IPS-18c (cell line): ENCODE results near the gene SCN2B.

Source experiments
- H3K4me3 ChIP-seq: 2 replicates; pipeline ENCODE4 v1.7.0; 2013; ENCODE audit warnings: low read depth, mild to moderate bottlenecking, low read length, moderate library complexity; ENCODE audit not compliant: insufficient read depth
- H3K9me3 ChIP-seq: one replicate; pipeline ENCODE4 v1.6.1; 2013; ENCODE audit warnings: mild to moderate bottlenecking, low read length, moderate library complexity; ENCODE audit not compliant: control insufficient read depth, insufficient read depth

The SCN2B gene

DNA sequence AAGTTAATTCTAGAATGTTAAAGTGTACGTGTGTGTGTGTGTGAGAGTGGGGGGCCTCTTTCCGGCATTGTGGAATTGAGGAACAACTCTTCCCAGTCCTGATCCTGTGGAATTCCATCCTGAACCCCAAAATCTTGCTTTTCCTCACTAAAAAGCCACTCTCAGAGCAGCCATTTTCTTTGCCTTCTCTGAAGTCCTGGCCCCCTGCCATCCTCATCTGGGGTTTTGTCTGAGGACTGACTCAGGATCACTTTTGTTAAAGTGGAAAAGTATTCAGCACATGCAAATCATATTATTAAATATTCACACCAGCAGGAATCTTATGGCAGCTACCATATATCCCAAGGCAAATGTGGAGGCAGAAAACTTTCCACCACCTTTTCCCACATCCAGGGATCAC, 27.6 kb downstream of the SCN2B start:
- Histone ChIP-seq H3K4me3 (no peak overlapping the region), H3K9me3 (no peaks in the 10 kb centered on the region)

DNA sequence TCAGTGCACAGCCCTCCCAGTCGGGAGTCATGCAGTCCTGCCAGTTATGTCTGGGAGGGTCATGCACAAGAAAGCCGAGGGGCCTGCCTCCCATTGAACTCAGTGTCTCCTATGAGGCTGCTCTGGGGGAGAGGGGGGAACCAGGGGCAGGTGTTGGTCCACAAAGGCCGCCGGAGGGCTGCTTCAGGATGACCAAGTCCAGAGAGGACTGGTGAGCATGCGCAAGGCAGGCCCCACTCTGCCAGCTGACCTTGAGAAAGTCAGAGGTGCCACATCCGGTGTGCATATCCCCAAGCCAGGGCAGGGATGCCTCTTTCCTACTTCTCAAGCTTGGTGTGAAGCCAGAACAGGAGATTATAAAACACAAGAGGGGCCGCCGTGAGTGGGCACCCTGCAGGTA, 28.2 kb downstream of the SCN2B start:
- Histone ChIP-seq H3K9me3 (no peaks in the 10 kb centered on the region), H3K4me3 (no peak overlapping the region)

DNA sequence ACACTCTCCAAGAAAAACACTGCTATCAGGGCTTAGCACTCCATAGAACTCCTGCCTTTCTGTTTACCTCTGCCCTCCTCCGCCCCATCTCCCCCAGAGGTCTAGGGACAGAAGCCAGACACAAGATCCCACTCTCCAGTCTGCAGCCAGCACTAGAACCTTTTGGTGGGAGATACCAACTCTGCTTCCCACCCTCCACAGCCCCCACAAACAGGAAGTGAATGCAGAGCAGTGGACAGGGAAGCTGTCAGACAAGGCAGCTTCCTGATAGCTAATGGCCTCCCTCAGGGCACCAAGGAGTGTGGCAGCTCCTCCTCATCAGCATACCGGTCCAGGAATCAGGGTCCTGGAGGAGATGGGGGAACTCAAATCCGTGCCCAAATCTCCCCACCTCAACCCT, 28.9 kb downstream of the SCN2B start:
- Histone ChIP-seq H3K4me3 (no peak overlapping the region), H3K9me3 (no peaks in the 10 kb centered on the region)

DNA sequence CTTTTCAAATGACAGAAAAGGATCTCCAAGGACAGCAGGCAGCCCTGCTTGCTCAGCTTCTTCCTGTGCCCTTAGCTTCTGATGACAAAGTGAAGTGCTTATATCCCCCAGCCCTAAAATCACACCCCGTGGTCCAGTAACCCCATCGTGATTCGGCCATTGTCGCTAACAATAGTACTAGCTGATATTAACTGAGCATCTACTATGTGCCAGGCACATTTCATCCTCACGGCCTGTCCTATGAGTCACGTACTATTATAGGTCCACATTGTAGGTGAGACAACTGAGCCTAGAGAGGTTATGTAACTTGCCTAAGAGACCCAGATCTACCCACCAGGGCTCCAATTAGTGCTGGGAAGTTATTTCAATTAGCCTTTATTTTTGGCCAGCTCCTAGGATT, 29.9 kb downstream of the SCN2B start:
- Histone ChIP-seq H3K4me3 (no peak overlapping the region), H3K9me3 (no peaks in the 10 kb centered on the region)

DNA sequence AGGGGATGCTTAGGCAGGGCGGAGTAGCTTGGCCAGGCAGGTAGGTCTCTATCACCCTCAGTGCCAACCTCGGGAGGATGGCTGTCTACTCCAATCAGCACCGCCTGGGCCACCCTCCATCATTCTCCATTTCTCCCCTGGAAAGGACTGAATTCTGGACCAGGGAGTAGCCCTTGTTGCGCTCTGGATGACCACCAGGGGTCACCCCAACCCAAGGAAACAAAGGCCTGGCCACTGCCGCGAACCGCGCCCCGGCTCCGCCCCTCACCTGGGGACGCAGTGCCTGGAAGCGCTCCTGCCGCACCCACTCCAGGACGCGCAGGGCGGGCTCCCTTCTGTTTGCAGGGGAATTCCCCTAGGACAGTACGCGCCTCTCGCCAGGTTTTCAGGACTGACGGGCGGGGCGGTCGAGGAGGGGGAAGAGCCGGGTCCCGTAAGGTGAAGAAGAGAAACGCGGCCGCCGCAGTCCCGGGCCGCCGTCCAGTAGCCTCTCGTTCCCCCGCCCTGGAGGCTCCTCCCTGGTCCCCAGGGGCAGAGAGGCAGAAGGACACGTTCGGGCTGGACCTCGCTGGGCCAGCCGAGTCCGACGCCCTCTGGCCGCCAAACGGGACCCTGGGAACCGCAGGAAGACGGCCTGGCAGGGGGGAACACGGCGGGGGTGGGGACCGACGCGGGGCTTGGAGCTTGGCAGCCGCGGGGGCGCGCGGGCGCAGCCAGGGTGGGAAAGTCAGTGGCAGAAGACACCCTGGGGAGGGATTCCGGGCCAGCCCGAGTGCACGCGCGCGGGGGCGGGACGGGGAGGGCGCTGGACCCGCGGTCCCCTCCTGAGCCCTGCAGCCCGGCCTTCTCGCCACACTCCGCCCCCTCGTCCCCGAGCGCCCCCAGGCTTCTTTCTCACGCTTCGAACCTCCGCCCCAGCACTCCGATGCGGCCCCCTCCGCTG, 30.9 kb downstream of the SCN2B start:
- Histone ChIP-seq H3K9me3 (no peaks in the 10 kb centered on the region), H3K4me3 (peak overlapping the region; percentile 61)

DNA sequence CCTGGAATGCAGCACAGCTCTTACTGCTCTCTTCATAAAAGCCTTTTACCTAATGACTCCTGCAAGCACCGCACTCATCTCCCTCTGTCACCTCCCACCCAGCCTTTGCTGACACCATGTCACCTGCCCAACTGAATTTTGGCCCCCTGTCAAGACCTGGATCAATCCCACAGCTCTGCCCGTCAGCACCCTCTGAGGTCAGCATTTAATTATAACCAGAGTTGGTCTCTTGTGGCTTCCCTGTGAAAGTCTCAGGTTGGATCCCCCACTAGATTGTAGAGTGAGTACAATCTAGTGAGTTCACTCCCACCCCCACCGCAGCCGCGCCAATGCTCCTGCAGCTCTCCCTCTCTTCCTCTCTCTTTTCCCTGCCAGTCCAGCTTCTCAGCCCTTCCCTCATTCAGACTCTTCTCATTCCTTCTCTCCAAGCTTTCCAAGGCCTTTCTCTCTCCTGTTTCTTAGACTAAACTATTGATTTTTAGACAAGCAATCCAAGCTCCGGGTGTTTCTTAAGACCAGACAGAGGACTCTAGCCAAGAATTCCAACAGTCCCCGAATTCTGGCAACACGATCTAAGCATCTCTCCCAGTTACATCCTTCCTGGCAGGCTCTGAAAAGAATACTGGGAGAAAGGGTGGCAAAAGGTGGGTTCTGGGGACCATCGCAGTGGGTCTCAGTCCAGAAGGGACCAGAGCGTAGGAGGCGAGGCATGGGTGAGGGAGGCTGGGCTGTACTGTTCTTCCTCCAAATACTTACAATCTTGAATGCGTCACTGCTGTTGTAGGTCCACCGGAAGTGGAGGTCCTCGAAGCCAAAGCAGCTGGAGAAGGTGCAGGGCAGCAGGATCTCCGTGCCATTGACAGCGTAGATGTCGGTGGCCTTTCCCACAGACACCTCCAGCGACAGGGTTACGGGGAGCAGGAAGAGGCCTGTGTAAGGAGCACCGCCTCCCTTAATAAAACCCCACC, 31.9 kb downstream of the SCN2B start:
- H3K9me3 ChIP-seq = no peaks in the 10 kb centered on the region
- H3K4me3 ChIP-seq = no peak overlapping the region

DNA sequence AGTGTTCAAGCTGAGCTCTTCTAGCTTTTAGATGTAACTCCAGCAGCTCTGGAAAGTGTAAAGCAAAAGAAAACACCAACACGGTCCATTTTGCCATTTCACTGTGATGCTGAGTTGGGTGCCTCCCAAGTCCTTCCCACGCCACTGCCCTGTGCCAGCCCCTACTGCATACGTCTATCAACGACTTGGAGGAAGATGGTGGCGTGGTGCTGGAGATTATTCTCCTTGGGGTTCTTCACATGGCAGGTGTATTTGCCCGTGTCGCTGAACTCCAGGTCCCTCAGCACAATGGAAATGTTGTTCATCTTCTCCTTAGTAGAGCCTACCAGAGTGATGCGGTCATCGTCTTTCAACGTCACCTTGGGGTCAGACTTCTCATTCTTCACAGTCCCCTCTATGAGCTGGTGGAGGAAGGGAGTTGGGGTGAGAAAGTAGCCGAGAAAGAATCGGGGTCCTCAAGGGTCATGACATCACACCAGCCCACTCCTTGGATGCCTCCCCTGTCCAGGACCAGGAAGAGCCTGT, 32.7 kb downstream of the SCN2B start:
- H3K4me3 ChIP-seq = no peak overlapping the region
- no peaks in the 10 kb centered on the region for H3K9me3 ChIP-seq

DNA sequence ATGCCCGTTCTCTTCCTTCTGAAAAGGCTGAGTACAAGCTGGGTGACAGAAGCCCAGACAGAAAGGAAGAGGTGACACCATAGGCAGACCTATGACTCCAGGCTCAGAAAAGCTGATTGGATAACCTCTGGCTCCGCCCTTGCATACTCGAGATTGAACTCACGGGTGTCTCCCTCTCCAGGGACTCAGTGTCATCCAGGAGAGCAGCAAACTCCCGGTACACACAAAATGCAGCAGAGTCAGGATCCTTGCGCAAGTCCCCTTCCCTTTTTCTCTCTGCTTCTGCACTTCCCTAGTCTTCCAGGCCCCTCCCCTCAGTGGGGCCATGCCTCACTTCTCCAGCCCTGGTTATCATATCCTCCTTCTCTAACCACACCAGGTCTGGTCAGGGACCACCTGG, 33.6 kb downstream of the SCN2B start:
- Histone ChIP-seq H3K9me3 (no peaks in the 10 kb centered on the region), H3K4me3 (no peak overlapping the region)

DNA sequence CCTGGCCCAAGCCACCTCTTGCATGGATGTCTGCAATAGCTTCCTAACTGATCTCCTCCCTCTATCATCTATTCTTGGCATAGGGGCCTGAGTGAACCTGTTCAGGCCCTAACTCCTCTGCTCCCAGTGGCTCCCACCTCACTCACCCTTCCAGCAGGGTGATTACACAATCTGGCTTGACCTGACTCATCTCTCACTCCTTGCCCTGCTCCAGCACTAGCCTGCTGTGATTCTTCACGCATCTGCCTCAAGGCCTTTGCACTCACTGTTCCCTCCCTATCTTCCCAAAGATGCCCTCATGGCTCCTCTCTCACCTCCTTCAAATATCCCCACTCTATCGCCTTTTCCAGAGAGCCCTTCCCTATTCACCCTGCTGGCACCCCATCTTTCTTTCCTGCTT, 34.4 kb downstream of the SCN2B start:
- Histone ChIP-seq H3K9me3 (no peaks in the 10 kb centered on the region), H3K4me3 (no peak overlapping the region)

DNA sequence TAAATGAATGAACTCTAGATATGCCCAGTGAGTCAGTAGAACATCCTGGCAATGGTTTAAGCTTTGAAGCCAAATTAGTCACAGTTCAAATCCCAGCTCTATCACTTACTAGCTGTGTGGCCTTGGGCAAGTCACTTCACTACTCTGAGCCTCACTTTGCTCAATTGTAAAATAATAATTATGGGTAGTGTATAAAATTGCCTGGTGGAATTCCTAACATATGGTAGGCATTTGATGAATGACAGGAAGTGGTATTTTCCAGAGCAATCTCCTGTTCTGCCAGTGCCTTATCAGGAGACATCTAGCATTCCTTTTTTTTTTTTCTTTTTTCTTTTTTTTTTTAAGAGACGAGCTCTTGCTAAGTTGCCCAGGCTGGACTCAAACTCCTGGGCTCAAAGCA, 36.9 kb downstream of the SCN2B start:
- Histone ChIP-seq H3K9me3 (no peaks in the 10 kb centered on the region), H3K4me3 (no peak overlapping the region)

DNA sequence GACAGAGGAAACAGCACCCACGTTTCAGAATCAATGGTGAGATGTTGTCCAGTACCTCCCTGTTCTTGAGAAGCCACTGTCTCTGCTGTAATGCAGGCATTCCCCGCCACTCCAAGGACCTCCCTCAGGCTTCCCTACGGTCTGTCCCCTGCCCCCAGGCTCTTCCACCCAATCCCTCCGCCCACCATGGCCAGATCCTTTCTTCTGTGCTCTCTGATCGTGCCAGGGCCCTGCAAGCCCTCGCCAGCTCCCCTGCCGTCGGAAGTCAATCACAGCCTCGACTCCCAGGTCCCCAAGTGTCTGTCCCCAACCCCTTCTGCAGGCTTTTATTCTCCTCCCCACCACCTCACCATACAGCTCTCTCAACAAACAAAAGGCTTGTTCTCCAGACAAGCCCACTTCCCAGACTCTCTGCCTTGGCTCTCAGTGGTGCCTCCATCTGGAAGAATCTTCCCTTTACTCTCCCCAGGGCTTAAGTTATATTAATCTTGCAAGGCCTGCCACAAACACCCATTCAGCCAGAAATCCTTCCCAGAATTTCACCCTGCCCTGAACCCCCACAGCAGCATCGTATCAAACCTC, 37.5 kb downstream of the SCN2B start:
- Histone ChIP-seq H3K9me3 (no peaks in the 10 kb centered on the region), H3K4me3 (no peak overlapping the region)

DNA sequence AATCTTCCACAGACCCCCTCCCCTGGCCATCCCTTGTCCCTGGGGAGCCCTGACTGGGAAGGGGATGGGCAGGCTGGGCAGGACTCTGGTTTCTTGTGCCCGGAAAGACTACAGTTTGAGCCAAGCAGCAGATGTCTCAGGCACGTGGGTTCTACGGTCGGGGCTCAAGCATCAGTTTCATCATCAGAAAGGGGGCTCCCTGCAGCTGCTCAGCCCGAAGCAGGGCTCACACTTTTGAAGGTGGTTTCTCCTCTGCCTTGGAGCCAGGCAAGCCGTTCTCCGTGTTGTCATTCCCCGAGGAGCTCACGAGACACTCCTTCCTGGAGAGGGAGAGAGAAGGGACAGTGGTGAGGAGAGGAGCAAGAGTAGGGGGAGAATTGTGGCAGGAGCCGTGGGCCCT, 39.6 kb downstream of the SCN2B start:
- no peak overlapping the region for H3K4me3 ChIP-seq

DNA sequence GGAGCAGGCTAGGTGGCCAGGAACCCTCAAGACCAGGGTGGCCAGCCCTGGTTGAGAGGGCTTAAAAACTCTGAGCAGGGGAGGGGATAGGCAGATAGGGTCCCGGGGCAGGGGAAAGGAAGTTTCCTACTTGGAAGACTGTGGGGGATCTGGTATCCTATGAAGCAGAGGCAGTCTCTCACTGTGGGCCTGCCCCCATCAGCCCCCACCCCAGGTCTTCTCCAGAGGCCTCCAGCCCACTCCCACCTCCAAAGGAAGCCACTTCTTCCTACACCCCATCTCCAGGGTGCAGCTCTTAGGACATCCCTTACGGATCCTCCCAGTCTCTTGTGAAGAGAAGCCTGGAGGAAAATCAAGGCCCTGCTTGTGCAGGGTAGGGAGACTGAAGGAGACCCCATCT, 40.1 kb downstream of the SCN2B start:
- H3K9me3 ChIP-seq = no peaks in the 10 kb centered on the region
- H3K4me3 ChIP-seq = no peak overlapping the region

More for the DNA sequence above, 39.6 kb downstream of the SCN2B start:
- no peaks in the 10 kb centered on the region for H3K9me3 ChIP-seq

DNA sequence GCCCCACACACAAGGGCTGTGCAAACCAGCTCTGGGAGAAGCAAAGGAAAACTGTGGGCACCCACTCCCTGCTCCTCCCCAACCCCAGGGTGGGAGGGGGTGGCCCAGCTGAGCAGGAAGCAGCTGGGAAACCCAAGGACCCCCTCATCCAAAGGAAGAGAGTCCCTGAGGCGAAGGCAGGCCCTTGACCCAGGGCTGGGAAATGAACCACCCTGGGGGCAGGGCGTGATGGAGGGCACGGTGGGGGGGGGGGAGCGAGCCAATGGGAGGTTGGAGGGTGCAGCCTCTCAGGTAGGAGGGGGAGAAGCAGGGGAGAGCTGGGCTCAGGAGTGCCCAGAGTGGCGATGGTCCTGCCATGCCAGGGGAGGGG, 40.7 kb downstream of the SCN2B start:
- no peaks in the 10 kb centered on the region for H3K9me3 ChIP-seq
- no peak overlapping the region for H3K4me3 ChIP-seq

DNA sequence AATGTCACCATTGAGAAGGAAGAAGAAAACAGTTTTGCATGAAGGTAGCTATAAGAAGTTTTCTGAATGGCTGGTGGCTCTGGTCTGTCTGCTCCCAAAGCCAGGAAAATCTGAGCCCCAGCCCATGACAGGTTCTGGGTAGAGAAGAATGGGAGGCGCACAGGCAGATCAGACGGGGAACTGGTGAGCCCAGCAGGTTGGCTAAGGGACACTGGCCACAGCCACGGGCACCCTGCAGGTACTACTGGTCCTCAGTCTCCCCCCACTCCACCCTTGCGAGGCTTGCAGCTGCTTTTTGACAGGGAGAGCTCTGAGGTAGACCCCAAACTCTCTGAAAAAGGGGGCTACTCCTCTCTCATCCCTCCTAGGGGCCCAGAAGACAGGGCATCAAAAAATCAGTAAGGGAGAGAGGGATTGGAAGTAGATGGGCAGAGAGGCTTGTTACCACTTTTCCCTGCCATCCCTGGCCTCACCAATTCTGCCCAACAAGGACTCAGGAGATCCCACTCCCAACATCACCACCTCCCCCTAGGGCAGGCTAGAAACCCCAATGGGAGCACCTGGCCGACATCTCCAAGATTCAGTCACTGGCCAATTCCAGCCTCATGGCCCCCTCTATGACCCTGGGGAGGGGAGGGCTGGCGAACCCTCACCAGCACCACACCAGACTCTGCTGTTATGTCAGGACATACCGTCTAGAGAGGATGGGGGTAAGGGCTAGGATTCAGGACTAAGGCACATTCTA, 41.2 kb downstream of the SCN2B start:
- Histone ChIP-seq H3K9me3 (no peaks in the 10 kb centered on the region), H3K4me3 (no peak overlapping the region)

DNA sequence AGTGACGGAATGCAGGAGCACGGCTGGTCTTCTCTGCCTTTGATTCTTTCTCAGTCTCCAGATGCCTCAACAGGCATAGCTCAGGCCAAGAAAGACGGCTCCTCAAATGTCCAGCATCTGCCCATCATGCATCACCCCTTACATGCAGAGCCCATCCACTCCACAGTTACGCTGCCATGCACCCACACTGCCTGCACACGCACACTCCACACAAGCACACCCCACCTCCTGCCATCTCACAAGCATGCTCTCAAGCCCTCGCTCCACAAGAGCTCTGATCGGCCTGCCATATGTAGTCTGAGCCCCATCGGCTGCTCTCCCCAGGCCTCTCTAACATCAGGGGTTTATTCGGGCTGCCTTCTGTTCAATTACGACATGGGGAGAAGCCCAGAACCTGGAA, 42.6 kb downstream of the SCN2B start:
- Histone ChIP-seq H3K4me3 (no peak overlapping the region), H3K9me3 (no peaks in the 10 kb centered on the region)
